ENCODE data around the gene CASTOR1.
"Not testable (repeated sequence)": the region's sequence is repeated elsewhere in the genome, so short reads cannot be mapped to it uniquely, and the experiment has no call there.

CASTOR1 gene

DNA sequence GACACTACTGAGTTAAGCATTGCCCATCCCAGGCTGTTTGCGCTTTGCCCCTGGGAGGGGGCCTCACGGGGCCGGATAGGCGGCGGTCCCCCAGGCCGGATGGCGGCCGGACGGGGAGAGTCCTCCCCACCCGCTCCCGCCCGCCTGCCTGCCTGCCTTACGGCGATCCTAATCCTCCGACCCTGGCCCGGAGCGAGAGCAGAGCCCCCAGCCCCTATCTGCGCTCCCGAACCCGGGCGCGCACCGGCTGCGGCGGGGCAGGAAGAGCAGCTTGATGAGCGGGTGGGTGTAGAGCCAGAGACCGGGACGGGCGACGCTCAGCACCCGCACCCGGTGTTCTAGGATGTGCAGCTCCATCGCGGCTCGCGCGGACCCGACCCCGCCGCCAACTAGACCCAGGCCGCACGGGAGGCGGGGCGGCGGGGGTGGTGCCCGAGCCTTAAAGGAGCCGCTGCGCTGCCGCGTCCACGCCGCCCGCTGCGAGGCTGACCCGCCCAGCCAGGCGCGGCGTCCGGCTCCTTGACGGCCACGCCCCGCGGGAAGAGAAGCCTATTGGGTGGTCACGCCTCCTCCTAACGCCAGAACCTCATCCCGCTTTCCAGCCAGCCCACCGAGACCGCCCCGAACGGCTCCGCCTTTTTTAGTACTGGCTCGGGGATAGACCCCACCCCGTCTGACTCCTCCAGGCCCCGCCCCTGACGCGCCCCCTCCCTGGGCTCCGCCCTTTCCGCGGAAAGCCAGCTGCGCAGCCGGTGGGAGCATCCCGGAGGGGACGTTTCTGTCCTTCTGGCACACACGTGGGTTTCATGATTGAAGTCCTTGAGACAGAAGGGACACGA is at the start of gene CASTOR1:
Gene CASTOR1 (minus strand): TSS at position 365 of the 839 bp plus-strand sequence. CDS start 8 bp downstream, at position 357.
- peak; percentile 94 for DNase-seq

GRCh38 chr22:30338802-30339201 is 49.5 kb upstream of the CASTOR1 start:
- no peak for DNase-seq

GRCh38 chr22:30338341-30338740 is 49.0 kb upstream of the CASTOR1 start:
- not testable (repeated sequence) for DNase-seq

DNA sequence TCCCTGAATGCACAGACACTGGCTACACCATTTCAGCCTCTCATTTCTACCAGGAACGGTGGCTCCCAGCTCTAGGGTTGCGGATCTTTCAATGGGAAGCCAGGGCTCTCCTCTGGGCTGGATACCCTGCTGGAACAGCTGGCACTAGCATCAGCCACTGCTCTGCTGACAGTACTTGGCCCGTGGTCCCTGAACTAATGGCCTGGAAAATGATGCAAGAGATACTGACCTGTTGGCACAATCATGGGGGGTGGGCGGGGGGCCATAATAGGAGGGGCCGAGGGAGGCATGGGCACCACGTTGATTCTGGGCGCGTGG is 48.1 kb upstream of the CASTOR1 start:
- DNase-seq: no peak

GRCh38 chr22:30336752-30337460 is 47.6 kb upstream of the CASTOR1 start:
- DNase-seq: no peak

GRCh38 chr22:30335236-30335635 is 45.9 kb upstream of the CASTOR1 start:
- DNase-seq: no peak

GRCh38 chr22:30334646-30335045 is 45.3 kb upstream of the CASTOR1 start:
- DNase-seq: no peak

- no peak for DNase-seq
Measured at GRCh38 chr22:30333707-30334087, 44.4 kb upstream of the CASTOR1 start.

GRCh38 chr22:30332994-30333706 is 43.8 kb upstream of the CASTOR1 start:
- DNase-seq: no peak

GRCh38 chr22:30332551-30332950 is 43.2 kb upstream of the CASTOR1 start:
- no peak for DNase-seq

- no peak for DNase-seq
Measured at GRCh38 chr22:30328466-30329049, 39.3 kb upstream of the CASTOR1 start.

DNA sequence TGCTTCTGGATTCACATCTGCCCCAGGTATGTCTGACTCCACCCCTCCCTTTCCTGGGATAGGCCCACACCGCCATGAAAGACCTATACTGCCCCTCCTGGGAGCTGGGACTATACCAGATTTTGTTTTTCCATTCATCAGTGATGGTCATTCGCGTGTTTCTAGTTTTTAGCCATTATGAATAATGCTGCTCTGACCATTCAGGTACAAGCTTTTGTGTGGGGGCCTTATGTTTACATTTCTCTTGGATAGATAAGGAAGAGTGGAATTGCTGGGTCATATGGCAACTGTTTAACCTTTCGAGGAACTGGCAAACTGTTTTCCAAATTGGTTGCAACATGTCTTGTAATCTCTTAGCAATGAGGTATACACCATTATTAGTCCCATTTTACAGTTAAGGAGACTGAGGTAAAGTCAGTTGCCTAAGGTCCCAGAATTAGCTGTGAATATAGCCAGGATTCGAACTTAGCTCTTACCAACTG is 38.6 kb upstream of the CASTOR1 start:
- no peak for DNase-seq

DNA sequence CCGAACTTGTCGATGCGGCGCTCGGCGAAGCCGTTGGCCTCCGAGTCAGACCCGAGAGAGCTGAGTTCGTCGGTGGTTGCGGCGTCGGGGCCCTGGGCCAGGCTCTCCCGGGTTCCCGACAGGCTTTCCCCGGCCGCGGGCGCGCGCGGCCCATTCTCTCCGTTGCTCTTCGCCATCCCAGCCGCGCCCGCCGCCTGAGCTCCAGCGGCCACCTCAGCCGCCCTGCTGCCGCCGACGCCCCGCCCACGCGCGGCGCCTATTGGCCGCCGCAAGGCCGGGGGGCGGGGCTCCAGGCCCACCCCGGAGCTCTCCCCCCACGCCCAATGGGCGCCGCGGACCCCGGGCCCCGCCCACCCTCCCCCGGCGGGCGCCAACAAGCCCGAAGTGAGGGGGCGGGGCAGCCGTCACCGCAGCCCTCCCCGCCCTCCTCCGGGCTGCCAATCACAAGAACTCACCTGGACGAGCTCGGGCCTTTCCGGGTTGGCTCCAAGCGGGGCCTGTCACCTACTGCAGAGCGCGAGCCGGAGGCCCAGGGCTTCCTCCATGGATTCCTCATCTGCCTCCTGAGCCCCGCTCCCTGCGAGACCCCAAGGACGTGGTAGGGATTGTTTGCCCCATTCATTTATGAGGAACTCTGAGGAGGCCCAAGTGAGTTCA is 37.5 kb upstream of the CASTOR1 start, which contains the start of gene TBC1D10A:
Gene TBC1D10A (minus strand): TSS at position 236 of the 657 bp plus-strand sequence. CDS start 60 bp downstream, at position 176.
- DNase-seq: peak; percentile 93

DNA sequence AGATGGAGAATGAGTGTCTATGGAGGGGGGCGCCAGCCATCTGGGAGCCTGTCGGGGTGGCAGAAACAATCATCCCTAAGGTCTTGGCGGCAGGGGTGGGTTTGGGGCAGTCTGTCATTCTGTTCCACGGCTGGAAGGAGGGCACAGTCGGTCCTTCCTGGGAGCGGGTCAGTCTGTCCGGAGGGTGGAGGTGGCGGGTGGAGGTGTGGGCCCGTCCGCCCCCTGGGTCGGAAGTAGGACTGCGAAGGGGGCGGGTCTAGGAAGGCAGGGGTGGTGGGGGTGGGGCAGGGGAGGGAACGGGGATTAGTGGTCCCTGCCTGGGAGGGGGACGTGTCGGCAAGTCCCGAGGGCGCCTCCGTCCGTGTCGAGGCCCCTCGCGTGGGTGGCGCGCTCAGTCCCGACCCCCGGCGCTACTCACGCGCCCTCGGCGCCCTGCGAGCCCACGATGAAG is 37.0 kb upstream of the CASTOR1 start:
- DNase-seq: peak; percentile 65

GRCh38 chr22:30325724-30326254 is 36.5 kb upstream of the CASTOR1 start:
- DNase-seq: no peak

DNA sequence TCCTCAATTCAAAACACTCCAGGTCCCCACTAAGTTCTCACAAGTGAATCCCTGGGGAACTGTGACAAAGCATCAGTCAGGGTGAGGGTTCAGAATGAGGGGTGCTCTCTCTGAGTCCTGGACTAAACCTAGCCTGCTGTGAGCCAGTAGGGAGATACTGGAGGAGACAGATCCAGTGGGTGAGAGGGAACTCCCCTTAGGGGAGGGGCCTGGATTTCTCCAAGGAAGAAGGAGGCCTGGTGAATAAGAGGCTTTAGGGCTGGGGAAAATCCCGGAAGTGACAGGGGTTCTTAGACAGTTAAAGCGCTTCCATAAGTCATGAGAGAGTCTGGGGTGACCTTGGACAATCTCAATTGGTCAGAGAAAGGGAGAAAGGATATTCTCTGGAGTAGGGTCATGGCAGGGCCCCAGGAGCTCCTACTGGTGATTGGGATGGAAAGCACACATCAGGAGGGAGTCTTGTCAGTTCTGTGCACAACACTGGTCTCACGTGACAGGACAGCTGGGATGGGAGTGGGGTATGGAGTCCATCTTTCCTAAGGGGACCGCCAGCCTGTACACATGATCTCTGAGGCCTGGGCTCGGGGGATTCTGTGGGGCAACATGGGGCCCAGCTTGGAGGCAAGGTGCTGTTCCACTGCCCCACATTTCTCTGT is 35.9 kb upstream of the CASTOR1 start:
- no peak for DNase-seq

DNA sequence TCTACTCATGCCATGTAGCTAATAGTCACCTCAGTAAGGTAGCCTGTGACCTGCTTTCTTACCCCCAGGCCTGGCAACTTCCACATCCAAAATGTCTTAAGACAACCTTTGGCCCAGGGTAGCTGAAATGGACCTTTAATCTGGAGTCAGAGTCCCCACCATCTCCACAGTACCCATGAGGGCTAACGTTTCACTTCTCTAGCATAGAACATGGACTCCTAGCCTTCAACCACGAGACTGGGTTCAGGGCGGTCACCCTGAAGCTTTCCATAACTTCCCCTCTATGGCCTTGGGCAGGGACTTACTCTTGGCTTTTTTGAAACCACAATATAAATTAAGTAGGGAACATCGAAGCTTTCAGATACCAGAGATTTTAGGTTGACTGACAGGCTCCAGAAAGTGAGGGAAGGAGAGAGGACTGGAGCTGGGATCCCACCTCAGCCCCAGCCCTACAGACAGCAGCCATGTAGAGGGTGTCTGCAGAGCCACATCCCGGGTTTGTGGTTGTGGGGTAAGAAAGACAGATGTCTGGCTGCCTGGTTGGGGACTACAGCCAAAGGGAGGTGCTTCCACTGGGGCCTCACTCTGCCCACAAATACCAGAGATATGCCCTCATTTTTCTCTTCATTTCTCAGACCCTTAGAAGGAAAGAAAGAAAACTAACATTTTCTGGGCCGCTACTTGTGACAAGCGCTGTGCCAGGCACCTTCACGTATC is 34.9 kb upstream of the CASTOR1 start:
- no peak for DNase-seq

- no peak for DNase-seq
Measured at GRCh38 chr22:30323246-30323645, 33.9 kb upstream of the CASTOR1 start.

- no peak for DNase-seq
Measured at GRCh38 chr22:30321461-30321860, 32.2 kb upstream of the CASTOR1 start.

GRCh38 chr22:30320021-30320556 is 30.8 kb upstream of the CASTOR1 start:
- no peak for DNase-seq
